Osteoblast (primary cell): ENCODE results near the gene B3GNT4. TPM values are rescaled to one million over a fixed set of nuclear protein-coding genes. Genes with fewer than 3 reads are reported as not detected.
"Not testable (repeated sequence)": the region's sequence is repeated elsewhere in the genome, so short reads cannot be mapped to it uniquely, and the experiment has no call there.

ENCODE experiments used
- DNase-seq: peaks from one replicate; pipeline ENCODE4 v3.0.0; 2011; ENCODE audit warnings: low spot score, mixed read lengths; ENCODE audit not compliant: insufficient read length; ENCODE audit errors: missing footprints
- H2AFZ ChIP-seq: 2 replicates; pipeline ENCODE4 v1.6.0; 2011; ENCODE audit warnings: mild to moderate bottlenecking, low read length
- H3K27ac ChIP-seq: 2 replicates; pipeline ENCODE4 v1.5.1; 2011; ENCODE audit warnings: mild to moderate bottlenecking, low read depth, low read length, moderate library complexity
- H3K27me3 ChIP-seq: 2 replicates; pipeline ENCODE4 v1.6.0; 2012; ENCODE audit warnings: mild to moderate bottlenecking, control low read depth, inconsistent platforms, low read length, moderate library complexity; ENCODE audit not compliant: insufficient read depth
- H3K36me3 ChIP-seq: 2 replicates; pipeline ENCODE4 v1.5.1; 2011; ENCODE audit warnings: mild to moderate bottlenecking, low read length, control low read depth, moderate library complexity; ENCODE audit not compliant: insufficient read depth
- H3K4me1 ChIP-seq: 2 replicates; pipeline ENCODE4 v1.5.1; 2011; ENCODE audit warnings: mild to moderate bottlenecking, low read length, control low read depth, moderate library complexity; ENCODE audit not compliant: insufficient read depth
- H3K4me2 ChIP-seq: 2 replicates; pipeline ENCODE4 v1.6.0; 2011; ENCODE audit warnings: mild to moderate bottlenecking, low read length; ENCODE audit not compliant: insufficient read depth
- H3K4me3 ChIP-seq: fragments of 200-600 bp; sonication (generic); 3 replicates; pipeline ENCODE4 v1.5.1; 2012; ENCODE audit warnings: mild to moderate bottlenecking, low read length, inconsistent platforms; ENCODE audit not compliant: insufficient read depth
- H3K79me2 ChIP-seq: 2 replicates; pipeline ENCODE4 v1.6.0; 2012; ENCODE audit warnings: mild to moderate bottlenecking, low read length, control low read depth, inconsistent platforms; ENCODE audit not compliant: insufficient read depth
- H3K9me3 ChIP-seq: 2 replicates; pipeline ENCODE4 v1.5.1; 2011; ENCODE audit warnings: low read depth, low read length, control low read depth
- H4K20me1 ChIP-seq: 2 replicates; pipeline ENCODE4 v1.6.0; 2012; ENCODE audit warnings: mild to moderate bottlenecking, low read length, control low read depth; ENCODE audit not compliant: insufficient read depth
- CTCF ChIP-seq: IDR thresholded peaks from 2 replicates; pipeline ENCODE4 v1.5.1; 2011; ENCODE audit warnings: mild to moderate bottlenecking, low read depth, low read length, moderate library complexity; ENCODE audit errors: extremely low read depth
- total RNA-seq: library from RNA; depleted of rRNA; stranded (reverse); fragments of >200 nt; gene quantifications from 2 replicates; pipeline ENCODE4 v1.2.3, GENCODE V29; 2012

B3GNT4 gene
- total RNA-seq, 1 donor = not detected

- Histone ChIP-seq H3K27me3 (peaks cover 31% of the 10 kb centered on the region), H3K4me3 (no peak overlapping the region), H3K36me3 (no peaks in the 10 kb centered on the region), H2AFZ (no peak overlapping the region), H4K20me1 (peaks cover 5% of the 10 kb centered on the region), H3K4me2 (no peak overlapping the region), H3K4me1 (peaks cover 17% of the 10 kb centered on the region), H3K27ac (no peak overlapping the region), H3K79me2 (no peaks in the 10 kb centered on the region), H3K9me3 (no peaks in the 10 kb centered on the region)
- TF ChIP-seq CTCF = no peak
- DNase-seq = no peak
Measured at GRCh38 chr12:122201381-122201780, 2.1 kb upstream of the B3GNT4 start.

- H4K20me1 ChIP-seq = peaks cover 10% of the 10 kb centered on the region
- no peak overlapping the region for H2AFZ ChIP-seq
- H3K4me3 ChIP-seq = no peak overlapping the region
- no peak overlapping the region for H3K4me2 ChIP-seq
- DNase-seq = no peak
- H3K36me3 ChIP-seq = no peaks in the 10 kb centered on the region
- peaks cover 31% of the 10 kb centered on the region for H3K27me3 ChIP-seq
- H3K9me3 ChIP-seq = no peaks in the 10 kb centered on the region
- H3K79me2 ChIP-seq = no peaks in the 10 kb centered on the region
- no peak overlapping the region for H3K27ac ChIP-seq
- H3K4me1 ChIP-seq = peaks cover 17% of the 10 kb centered on the region
- TF ChIP-seq CTCF = no peak
Measured at GRCh38 chr12:122202017-122202416, 1.5 kb upstream of the B3GNT4 start.

GRCh38 chr12:122202811-122203210 lies 698 bp upstream of the B3GNT4 start:
- H3K4me3 ChIP-seq = peak overlapping the region; percentile 71
- DNase-seq, H3K36me3 ChIP-seq, H3K9me3 ChIP-seq, H3K79me2 ChIP-seq, H3K27ac ChIP-seq: not testable (repeated sequence)
- peak overlapping the region; percentile 82 for H2AFZ ChIP-seq
- peaks cover 14% of the 10 kb centered on the region for H4K20me1 ChIP-seq
- H3K4me1 ChIP-seq = peaks cover 12% of the 10 kb centered on the region
- H3K27me3 ChIP-seq = peaks cover 31% of the 10 kb centered on the region
- peak overlapping the region; percentile 89 for H3K4me2 ChIP-seq

GRCh38 chr12:122204167-122205052 lies 901 bp downstream of the B3GNT4 start:
- H3K36me3 ChIP-seq = peaks cover 14% of the 10 kb centered on the region
- no peak for TF ChIP-seq CTCF
- DNase-seq = peak; percentile 75
- peaks cover 31% of the 10 kb centered on the region for H3K27me3 ChIP-seq
- peaks cover 6% of the 10 kb centered on the region for H3K4me1 ChIP-seq
- no peaks in the 10 kb centered on the region for H3K9me3 ChIP-seq
- peak overlapping the region; percentile 71 for H3K4me3 ChIP-seq
- H2AFZ ChIP-seq = no peak overlapping the region
- H3K4me2 ChIP-seq = peak overlapping the region; percentile 89
- H3K27ac ChIP-seq = no peak overlapping the region
- H3K79me2 ChIP-seq = no peaks in the 10 kb centered on the region
- peaks cover 14% of the 10 kb centered on the region for H4K20me1 ChIP-seq
